A549 treated with AZD2906 at 1 μM for 4 hours (cell line): Measurements from ENCODE around the gene CDC42. TPM values are rescaled to one million over a fixed set of nuclear protein-coding genes. Genes with fewer than 3 reads are reported as not detected.

Source experiments
- total RNA-seq: library from RNA; stranded (reverse); fragments of 200-300 nt; extraction: Qiagen RNA extraction; gene quantifications from 5 replicates; pipeline ENCODE4 v1.2.3, GENCODE V29; 2022

Gene CDC42
- total RNA-seq = 144 to 223 TPM (median 153 TPM) in 5 replicates

DNA sequence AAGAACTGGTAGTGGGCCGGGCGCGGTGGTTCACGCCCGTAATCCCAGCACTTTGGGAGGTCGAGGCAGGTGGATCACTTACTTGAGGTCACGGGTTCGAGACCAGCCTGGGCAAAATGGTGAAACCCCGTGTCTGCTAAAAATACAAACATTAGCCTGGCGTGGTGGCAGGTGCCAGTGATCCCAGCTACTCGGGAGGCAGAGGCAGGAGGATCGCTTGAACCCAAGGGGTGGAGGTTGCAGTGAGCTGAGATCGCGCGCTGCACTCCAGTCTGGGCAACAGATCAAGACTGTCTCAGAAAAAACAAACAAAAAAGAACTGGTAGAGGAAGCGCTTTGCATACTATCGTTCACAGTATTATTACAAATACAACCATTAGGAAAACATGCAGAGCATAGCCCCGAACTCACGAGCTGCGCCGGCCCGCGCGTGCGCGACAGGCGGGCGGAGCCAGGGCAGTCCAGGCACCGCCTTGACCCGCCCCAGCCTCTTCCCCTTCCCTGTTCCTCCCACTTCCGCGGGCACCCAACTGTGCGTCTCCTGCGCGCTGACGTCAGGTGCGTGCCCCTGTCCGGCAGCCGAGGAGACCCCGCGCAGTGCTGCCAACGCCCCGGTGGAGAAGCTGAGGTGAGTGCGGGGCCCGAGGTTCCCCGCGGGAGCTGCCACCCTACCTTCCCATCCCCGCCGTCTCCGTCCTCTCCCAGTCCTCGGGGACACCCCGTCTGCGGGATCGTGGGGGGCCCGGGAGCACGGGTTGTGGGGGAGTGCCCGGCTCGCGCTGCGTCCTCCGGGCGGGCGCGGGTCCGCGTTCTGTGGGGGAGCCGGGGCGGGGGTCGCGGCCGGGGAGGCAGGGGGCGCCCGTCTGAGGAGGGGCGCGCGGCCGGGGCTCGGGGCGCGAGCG, at the start of gene CDC42:
TSS of gene CDC42 (plus strand) at position 595 of the 902 bp plus-strand sequence. CDS start 25,770 bp downstream, outside the sequence.

Other genes starting within 250 kb of the CDC42 start
- gene LDLRAD2, start 240.4 kb upstream of the CDC42 start, total RNA-seq = 0.08 to 0.14 TPM (median 0.13 TPM) in 4 of 5 replicates, not detected in the other
- 59.8 to 82.6 TPM (median 72.9 TPM) in 5 replicates for gene HSPG2, start 115.4 kb upstream of the CDC42 start, total RNA-seq
- gene CELA3B, start 75.7 kb upstream of the CDC42 start, total RNA-seq = not detected in 5 replicates
- not detected in 5 replicates for gene CELA3A, start 51.1 kb upstream of the CDC42 start, total RNA-seq
- 0.12 to 0.45 TPM (median 0.30 TPM) in 5 replicates for gene WNT4, start 90.4 kb downstream of the CDC42 start, total RNA-seq